Measurements from ENCODE around the gene RAB3A. TPM values are rescaled to one million over a fixed set of nuclear protein-coding genes. Genes with fewer than 3 reads are reported as not detected.

RAB3A gene
- total RNA-seq, 4 donors from 2014 or later, result 0.92 to 3.8 (median 1.6) TPM

- no peaks in the 10 kb centered on the region for H3K36me3 ChIP-seq
- no peak overlapping the region for H3K27ac ChIP-seq
- H3K9me3 ChIP-seq, result no peaks in the 10 kb centered on the region
- no peak for ATAC-seq
- peaks cover 36% of the 10 kb centered on the region for H3K27me3 ChIP-seq
- H3K4me3 ChIP-seq, result no peak overlapping the region
- TF ChIP-seq POLR2AphosphoS5 (IDR thresholded peaks at IDR 0.05) (no peak), EP300 (IDR thresholded peaks at IDR 0.05) (no peak), CTCF (IDR thresholded peaks at IDR 0.05) (no peak), POLR2A (IDR thresholded peaks at IDR 0.05) (no peak)
- WGBS, 2 donors (ENCODE audit: low coverage in 1 of 2), result 33% methylated on average over 1 of the region's 33 CpGs; no CpG with 5 or more reads in 1 of the 2 donors
- peaks cover 0 to 30% (median 10%) of the 10 kb centered on the region in 3 donors for H3K4me1 ChIP-seq
Observed at GRCh38 chr19:18220632-18221275, 16.9 kb upstream of the RAB3A start.

- peaks cover 30% of the 10 kb centered on the region for H3K27me3 ChIP-seq
- no peaks in the 10 kb centered on the region for H3K36me3 ChIP-seq
- no peak overlapping the region for H3K4me3 ChIP-seq
- ATAC-seq, result no peak
- no peak for TF ChIP-seq POLR2AphosphoS5 (IDR thresholded peaks at IDR 0.05)
- TF ChIP-seq CTCF (IDR thresholded peaks at IDR 0.05), result no peak
- no peak for TF ChIP-seq POLR2A (IDR thresholded peaks at IDR 0.05)
- TF ChIP-seq EP300 (IDR thresholded peaks at IDR 0.05), result no peak
- no peaks in the 10 kb centered on the region for H3K9me3 ChIP-seq
- 49 to 84% methylated on average over 2 to 12 of the region's 28 CpGs for WGBS, 2 donors (ENCODE audit: low coverage in 1 of 2)
- H3K4me1 ChIP-seq, result peaks cover 0 to 23% (median 5%) of the 10 kb centered on the region in 3 donors
- no peak overlapping the region for H3K27ac ChIP-seq
Observed at GRCh38 chr19:18219911-18220631, 16.2 kb upstream of the RAB3A start.

- no peak overlapping the region for H3K27ac ChIP-seq
- no peak for ATAC-seq
- no peak for TF ChIP-seq POLR2A (IDR thresholded peaks at IDR 0.05)
- no peak for TF ChIP-seq POLR2AphosphoS5 (IDR thresholded peaks at IDR 0.05)
- TF ChIP-seq CTCF (IDR thresholded peaks at IDR 0.05), result no peak
- TF ChIP-seq EP300 (IDR thresholded peaks at IDR 0.05), result no peak
Observed at GRCh38 chr19:18218600-18218999, 14.8 kb upstream of the RAB3A start.

GRCh38 chr19:18218159-18218558, 14.3 kb upstream of the RAB3A start:
- 75 to 80% methylated on average over 1 to 5 of the region's 17 CpGs for WGBS, 2 donors (ENCODE audit: low coverage in 1 of 2)
- Histone ChIP-seq H3K4me3 (no peak overlapping the region), H3K27me3 (peaks cover 28% of the 10 kb centered on the region), H3K36me3 (no peaks in the 10 kb centered on the region), H3K27ac (no peak overlapping the region), H3K9me3 (no peaks in the 10 kb centered on the region), H3K4me1 (peaks cover 0 to 8% (median 0%) of the 10 kb centered on the region in 3 donors)
- ATAC-seq, result no peak
- TF ChIP-seq POLR2AphosphoS5 (IDR thresholded peaks at IDR 0.05) (no peak), CTCF (IDR thresholded peaks at IDR 0.05) (no peak), POLR2A (IDR thresholded peaks at IDR 0.05) (no peak), EP300 (IDR thresholded peaks at IDR 0.05) (no peak)

More at GRCh38 chr19:18218600-18218999, 14.8 kb upstream of the RAB3A start:
- 85 to 100% methylated on average over 1 to 2 of the region's 3 CpGs for WGBS, 2 donors (ENCODE audit: low coverage in 1 of 2)
- peaks cover 24% of the 10 kb centered on the region for H3K27me3 ChIP-seq
- peaks cover 0 to 8% (median 0%) of the 10 kb centered on the region in 3 donors for H3K4me1 ChIP-seq
- no peaks in the 10 kb centered on the region for H3K36me3 ChIP-seq
- no peak overlapping the region for H3K4me3 ChIP-seq
- H3K9me3 ChIP-seq, result no peaks in the 10 kb centered on the region
